Stimulated activated CD4-positive, alpha-beta T cell treated with anti-CD3 and anti-CD28 coated beads, Interleukin-4, amount 100 ng/mL, for 24 hours (primary cell): Measurements from ENCODE around the gene EPAS1.

ENCODE experiments used
- DNase-seq: peaks from one replicate; pipeline ENCODE4 v3.0.0-alpha.2; 2020

EPAS1 gene

DNA sequence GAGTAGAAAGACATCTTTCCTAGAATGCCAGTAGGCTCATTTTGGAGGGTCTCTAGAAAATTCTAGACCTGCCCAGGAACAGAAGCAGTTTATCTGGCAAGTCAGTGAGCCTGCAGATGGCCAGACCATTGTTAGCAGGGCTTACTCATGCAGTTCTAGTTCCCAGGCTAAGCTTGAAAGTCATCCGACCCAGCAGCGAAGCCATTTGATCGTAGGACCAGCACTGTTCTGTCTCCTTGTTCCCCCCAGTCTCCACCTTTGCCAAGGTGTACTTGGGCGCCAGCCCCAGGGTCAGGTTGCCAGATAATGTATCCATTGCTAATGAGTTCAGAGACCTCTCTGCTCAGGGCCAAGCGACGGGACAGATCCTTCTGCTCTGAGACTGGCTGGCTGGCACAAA is 70.1 kb downstream of the EPAS1 start:
- DNase-seq = no peak

DNA sequence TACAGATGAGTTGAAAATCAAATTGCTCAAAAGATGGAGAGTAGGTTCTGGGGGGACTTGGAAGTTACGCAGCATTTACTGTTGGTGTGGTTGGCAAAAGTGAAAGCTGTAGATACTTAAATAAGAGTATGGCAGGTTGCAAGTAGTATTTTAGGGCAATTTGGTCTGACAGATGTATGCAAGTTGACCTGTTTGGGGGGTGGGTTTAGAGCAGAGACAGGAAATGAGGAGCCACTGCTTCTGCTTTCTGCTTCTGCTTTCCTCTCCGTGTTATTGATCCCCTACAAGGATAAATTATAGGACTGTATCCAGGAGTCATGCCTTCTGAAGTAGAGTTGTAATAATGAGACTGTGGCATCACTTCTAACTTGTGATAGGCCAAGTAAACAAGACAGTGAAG is 71.2 kb downstream of the EPAS1 start:
- DNase-seq = no peak

DNA sequence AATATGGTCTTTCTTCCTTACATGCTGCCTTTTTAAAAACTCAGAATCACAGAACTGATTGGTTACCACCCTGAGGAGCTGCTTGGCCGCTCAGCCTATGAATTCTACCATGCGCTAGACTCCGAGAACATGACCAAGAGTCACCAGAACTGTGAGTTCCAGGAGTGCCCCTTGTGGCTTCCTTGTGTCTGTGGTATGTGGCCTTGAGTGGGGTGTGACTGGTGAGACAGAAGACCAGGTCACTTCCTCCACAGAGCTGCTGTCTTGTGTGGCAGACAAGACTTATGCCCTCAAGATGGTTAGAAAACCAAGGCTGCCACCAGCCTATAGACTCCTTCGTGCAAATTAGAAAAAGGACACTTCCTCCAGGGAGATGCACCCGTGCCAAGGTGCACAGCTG is 72.6 kb downstream of the EPAS1 start:
- DNase-seq = no peak

DNA sequence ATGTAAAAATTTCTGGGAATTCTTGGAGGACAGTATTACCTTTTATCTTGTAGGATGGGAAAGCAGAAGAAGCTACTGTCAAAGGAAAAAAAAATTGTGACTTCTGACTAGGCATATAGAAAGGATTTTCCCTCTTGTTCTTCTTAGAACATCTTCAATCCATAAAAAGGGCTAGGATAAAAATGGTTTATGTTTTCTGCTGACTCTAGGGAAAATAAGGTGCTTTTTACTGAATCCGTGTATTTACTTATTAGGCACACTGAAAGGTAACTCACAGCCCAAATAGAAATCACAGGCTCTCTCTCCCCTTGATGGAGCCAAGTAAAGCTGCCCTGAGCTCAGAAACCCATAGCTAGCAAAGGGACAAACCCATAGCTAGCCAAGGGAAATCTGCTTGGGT is 74.6 kb downstream of the EPAS1 start:
- no peak for DNase-seq

DNA sequence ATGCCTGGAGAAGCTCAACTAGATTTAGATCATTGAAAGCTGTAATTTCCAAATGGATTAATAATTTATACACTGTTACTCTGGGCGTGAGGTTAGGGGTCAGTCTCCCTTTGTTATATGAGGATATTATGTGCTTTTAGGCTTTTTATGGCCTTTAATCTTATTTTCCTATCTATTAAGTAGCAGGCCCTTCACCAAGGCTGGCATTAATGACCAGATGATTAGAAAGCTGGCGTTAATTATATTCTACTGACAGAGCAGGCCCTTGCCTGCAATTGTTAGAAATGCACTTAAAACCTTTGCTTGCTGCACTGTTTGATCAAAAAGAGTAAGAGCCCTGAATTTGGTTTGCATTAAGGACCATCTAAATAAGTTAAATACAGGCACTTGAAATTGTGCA is 75.3 kb downstream of the EPAS1 start:
- no peak for DNase-seq

DNA sequence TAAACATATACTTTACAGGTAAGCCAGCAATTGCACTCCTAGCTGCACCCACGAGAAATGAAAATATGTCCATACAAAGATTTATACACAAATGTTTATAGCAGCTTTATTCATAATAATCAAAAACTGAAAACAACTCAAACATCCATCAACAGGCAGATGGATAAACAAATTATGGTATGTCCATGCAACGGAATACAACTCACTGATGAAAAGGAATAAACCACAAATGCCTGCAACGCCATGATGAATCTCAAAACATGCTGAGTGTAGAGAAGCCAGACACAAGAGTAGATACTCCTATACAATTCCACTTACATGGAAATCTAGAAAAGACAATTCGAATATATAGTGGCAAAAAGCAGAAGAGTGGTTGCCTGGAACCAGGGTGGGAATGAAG is 76.0 kb downstream of the EPAS1 start:
- DNase-seq = no peak

DNA sequence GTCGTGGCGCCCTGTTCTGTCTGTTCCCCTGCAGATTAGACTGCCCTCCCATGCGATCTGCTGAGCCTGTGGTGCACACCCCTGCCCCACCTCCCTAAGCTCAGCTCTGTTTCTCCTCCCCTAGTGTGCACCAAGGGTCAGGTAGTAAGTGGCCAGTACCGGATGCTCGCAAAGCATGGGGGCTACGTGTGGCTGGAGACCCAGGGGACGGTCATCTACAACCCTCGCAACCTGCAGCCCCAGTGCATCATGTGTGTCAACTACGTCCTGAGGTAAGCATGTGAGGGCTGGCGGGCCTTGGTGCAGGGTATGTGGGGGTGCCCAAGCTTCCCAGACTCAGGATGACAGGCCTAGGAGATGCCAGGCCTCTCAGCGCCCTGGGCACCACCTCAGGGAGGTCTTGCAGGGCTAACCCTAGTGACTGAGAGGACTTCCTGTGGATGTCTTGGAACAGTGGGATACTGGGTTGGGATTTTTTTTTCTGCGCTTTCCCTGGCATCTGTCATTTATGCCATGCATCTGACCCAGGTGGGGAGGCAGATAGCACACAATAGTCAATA is 78.4 kb downstream of the EPAS1 start:
- no peak for DNase-seq

DNA sequence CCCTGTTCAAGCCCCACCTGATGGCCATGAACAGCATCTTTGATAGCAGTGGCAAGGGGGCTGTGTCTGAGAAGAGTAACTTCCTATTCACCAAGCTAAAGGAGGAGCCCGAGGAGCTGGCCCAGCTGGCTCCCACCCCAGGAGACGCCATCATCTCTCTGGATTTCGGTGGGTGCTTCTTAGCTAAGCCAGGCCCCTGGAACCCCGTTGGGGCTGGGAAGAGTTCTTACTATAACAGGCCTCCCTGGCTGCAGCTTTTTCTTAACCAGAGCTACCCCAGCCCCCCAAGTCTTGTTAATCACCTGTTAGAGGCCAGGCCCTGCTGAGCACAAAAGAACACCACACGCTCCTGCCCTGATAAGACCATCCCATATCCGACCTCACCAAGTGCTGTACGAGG is 79.4 kb downstream of the EPAS1 start:
- DNase-seq = no peak

DNA sequence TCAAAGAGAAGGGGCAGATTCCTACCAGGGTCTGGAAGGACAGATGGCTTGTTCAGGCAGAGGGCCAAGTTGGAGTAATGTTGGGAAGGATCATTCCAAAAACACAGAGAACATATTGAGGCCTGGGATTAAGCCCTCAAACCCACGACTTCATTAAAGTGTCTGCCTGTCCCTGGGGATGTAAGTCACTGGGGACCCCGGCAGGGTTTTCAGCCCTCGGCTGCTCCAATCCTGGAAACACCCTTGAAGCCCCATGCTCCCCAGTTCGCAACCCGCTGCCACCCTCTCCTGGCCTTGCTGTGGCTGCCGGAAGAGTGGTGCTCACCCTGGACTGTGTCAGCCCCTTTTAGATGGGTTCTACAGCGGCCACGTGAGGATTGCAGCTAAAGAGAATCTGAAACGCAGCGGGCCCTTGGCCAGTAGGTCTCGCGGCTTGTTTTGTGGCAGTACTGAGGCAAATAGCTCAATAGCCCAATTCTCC is 79.9 kb downstream of the EPAS1 start:
- no peak for DNase-seq

DNA sequence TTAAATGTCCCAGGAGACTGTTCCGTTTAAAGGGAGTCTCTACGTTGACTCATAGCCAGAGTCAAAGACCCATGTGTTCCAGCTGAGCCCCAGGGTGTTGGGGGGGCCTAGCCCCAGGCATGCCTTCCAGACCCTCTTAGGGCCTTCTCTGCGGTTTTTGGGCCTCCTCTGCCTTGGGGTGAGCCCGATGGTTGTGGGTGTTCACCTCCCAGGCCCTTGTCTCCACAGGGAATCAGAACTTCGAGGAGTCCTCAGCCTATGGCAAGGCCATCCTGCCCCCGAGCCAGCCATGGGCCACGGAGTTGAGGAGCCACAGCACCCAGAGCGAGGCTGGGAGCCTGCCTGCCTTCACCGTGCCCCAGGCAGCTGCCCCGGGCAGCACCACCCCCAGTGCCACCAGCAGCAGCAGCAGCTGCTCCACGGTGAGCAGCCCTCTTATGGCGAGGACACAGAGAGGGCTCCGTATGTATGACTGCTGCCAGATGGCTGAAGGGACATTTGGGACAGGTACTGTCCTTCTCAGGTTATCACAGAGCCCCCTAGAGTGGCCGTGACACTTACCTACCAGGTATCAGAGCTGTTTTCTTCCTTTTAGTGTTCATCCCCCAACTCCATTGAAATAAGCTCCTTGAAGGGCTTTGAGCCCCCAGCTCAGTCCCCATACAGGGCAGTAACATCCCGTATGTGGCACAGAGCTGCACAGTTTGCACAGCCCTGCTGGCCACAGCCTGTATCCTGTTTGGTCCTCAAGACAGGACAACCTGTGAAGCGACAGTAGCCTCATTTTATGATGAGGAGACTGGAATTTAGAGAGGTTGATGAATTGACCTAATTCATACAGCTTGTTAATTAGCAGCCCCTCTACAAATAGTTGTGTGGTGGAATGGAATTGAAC is 80.7 kb downstream of the EPAS1 start:
- no peak for DNase-seq

DNA sequence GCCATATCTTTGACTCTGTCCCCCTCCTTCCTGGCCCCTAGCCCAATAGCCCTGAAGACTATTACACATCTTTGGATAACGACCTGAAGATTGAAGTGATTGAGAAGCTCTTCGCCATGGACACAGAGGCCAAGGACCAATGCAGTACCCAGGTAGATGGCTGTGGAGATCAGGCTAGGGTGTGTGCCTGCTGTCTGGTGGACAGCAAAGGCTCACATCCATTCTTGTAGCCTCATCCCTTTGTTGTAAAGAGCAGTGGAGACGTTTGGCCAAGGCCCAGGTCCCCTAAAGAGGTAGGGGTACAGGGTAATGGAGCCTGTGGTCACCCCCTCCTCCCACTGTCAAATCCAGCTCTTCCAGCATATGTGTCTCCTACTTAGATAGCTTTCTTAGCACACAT is 81.4 kb downstream of the EPAS1 start:
- no peak for DNase-seq

DNA sequence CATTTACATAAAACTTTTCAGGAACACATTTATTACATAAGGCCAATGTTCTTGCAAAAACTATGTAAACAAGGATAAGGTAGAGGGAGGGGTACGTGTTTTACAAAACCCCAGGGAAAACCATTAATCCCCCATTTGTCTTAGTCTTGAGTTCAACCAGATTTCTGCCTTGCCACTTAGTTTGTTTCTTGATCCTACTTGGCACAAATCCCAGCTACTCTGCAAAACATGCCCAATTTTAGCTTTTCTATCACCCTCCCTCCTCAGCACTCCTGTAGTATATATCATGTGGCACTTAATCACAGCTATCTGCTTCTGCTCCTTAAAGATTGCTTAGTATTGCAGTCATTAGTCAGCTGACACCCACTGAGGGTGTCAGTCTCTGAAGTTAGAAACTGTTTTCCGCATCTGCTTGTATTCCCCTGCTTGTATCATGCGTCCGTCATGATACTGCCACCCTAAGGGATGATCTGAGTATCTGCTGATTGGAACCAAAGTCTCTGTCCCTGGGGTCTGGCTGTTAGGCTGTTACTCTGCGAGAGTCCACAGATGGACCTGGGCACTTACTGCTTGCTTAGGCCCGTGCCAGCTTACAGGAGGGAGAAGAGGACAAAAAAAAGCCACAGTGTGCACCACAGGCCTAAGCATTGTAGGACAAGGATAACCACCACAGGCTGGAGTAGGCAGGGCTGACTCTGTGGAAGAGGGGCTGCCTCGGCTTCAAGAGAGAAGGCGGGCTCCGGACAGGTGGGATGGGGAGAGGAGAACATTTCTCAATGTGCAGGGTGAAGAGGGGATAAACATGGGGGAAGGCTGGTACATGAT is 82.2 kb downstream of the EPAS1 start:
- no peak for DNase-seq

DNA sequence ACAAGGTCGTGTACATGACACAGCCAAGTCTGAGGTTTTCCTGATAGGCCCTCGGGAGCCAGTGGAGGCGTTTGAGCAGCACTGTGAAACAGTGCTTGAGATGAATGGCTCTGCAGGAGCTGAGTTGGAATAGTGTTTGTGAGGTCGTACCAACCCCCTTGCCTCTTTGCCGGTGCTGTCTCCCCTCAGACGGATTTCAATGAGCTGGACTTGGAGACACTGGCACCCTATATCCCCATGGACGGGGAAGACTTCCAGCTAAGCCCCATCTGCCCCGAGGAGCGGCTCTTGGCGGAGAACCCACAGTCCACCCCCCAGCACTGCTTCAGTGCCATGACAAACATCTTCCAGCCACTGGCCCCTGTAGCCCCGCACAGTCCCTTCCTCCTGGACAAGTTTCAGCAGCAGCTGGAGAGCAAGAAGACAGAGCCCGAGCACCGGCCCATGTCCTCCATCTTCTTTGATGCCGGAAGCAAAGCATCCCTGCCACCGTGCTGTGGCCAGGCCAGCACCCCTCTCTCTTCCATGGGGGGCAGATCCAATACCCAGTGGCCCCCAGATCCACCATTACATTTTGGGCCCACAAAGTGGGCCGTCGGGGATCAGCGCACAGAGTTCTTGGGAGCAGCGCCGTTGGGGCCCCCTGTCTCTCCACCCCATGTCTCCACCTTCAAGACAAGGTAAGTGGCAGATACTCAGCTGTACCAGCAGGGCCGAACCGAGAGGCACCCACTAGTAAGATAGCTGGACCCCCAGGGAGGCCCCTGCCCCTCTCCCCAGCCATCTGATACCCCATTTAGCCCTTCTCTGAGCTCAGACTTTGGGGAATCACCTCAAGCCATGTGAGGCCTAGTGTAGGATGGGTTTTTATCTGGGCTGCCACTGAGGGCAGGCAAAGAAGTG is 83.1 kb downstream of the EPAS1 start:
- DNase-seq = no peak

DNA sequence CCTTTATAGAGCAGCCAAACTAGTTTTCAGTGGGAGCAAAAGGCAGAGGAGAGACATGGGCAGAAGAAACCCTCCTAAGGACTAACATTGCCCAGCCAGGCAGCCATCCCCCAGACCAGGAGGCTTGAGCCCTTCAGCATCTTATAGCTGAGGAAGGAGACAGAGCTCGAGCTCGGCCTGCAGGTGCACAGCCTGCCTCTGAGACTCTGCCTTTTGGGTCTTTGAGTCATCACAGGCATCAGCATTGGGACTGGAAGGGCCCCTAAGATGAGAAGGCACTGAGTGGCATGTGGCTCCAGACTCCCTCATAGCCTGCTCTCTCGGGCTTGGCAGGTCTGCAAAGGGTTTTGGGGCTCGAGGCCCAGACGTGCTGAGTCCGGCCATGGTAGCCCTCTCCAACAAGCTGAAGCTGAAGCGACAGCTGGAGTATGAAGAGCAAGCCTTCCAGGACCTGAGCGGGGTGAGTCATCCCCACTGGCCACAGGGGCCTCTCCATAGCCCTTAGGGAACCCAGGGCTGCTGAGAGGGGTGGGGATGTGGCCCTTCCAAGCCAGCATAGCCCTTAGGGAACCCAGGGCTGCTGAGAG is 84.1 kb downstream of the EPAS1 start:
- no peak for DNase-seq

DNA sequence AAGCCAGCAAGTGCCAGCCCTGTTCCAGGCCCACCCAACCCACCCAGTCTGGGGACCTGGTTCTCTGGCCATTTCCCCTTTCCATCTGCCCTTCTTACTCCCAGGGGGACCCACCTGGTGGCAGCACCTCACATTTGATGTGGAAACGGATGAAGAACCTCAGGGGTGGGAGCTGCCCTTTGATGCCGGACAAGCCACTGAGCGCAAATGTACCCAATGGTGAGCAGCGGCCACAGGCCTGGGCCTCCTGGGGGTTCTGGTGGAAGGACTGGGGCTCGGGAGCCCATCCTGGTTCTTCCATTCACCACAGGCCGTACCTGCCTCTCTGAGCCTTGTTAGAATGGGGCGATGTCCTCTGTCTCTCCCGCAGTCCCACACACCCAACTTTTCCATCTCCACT is 84.7 kb downstream of the EPAS1 start:
- no peak for DNase-seq

DNA sequence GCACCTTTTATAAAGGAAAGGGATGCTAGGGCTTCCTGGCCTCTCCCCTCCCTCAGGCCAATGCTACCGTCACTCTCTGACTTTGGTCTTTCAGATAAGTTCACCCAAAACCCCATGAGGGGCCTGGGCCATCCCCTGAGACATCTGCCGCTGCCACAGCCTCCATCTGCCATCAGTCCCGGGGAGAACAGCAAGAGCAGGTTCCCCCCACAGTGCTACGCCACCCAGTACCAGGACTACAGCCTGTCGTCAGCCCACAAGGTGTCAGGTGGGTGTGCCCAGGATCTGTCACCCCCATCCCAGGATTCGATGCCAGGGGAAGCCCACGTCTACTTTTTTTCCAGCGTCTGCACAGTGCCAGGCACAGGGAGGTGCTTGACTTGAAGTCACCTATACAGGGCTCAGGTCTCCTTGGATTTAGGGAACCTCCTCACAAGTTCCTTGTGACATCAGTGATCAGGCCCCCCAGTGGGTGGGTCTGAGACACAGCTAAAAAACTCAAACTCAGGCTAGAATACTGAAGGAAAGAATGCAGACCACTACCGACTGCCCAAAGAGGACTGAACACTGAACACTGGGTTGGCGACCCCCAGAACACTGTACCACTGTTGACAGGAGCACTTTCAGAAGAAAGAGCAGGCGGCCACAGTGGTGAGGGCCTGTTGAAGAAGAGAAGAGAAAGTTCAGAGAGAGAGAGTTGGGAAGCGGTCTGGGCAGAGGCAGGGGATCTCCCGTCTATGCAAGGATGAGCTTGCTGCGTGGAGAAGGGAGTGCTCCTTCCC is 85.3 kb downstream of the EPAS1 start:
- DNase-seq = no peak

DNA sequence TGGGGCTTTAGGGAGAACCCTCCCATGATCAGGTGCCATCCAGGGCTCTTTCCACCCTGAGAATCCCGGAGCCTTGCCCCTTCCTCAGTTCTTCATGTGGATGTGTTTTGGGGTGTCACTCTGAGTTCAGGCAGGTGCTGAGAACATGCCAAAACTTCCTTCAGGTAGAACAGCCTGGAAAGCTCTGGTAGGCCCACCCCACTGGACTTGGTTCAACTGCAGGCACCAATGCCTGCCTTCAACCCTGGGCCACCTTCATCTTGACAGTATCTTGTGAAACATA is 85.8 kb downstream of the EPAS1 start:
- no peak for DNase-seq

DNA sequence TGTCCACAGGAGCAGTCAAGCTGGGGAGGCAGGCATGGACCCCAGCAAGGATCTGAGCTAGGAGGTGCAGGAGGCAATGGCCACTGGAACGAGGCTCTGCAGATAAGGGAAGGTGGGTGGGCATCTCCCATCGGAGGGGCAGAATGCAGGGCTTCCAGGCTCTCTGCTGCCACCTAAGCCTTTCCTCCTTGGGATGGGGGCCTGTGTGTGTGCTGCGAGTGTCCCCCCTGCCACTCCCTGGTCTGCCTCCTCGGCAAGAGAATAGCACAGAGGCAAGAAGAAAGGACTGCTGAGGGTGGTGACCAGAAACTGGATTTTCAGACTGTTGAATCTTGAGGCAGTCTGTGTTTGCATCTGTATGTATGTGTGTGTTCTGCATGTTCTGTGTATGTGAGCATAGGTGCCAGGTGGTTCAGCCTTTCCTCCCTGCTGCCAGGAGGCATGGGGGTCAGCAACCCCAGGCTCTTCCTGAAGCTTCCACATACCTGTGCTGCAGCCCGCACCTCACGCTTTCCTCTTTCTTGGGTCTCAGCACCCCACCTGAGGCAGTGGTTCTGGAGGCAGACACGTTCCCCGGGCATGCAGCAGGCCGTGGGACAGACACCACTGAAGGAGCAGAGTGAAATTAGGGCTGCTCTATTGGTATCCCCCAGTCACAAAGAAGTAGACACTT is 86.7 kb downstream of the EPAS1 start:
- no peak for DNase-seq

DNA sequence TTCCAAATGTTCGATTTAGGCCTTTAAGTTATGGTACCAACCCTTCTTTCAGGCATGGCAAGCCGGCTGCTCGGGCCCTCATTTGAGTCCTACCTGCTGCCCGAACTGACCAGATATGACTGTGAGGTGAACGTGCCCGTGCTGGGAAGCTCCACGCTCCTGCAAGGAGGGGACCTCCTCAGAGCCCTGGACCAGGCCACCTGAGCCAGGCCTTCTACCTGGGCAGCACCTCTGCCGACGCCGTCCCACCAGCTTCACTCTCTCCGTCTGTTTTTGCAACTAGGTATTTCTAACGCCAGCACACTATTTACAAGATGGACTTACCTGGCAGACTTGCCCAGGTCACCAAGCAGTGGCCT is 87.2 kb downstream of the EPAS1 start:
- no peak for DNase-seq

DNA sequence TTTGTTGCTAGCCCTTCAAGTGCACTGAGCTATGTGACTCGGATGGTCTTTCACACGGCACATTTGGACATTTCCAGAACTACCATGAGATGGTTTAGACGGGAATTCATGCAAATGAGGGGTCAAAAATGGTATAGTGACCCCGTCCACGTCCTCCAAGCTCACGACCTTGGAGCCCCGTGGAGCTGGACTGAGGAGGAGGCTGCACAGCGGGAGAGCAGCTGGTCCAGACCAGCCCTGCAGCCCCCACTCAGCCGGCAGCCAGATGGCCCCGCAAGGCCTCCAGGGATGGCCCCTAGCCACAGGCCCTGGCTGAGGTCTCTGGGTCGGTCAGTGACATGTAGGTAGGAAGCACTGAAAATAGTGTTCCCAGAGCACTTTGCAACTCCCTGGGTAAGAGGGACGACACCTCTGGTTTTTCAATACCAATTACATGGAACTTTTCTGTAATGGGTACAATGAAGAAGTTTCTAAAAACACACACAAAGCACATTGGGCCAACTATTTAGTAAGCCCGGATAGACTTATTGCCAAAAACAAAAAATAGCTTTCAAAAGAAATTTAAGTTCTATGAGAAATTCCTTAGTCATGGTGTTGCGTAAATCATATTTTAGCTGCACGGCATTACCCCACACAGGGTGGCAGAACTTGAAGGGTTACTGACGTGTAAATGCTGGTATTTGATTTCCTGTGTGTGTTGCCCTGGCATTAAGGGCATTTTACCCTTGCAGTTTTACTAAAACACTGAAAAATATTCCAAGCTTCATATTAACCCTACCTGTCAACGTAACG is 88.8 kb downstream of the EPAS1 start:
- no peak for DNase-seq
